Measurements from ENCODE around the gene CLDN34. TPM values are rescaled to one million over a fixed set of nuclear protein-coding genes. Genes with fewer than 3 reads are reported as not detected.

CLDN34 gene
- total RNA-seq, 1 donor from 2014 or later = not detected

- H3K27me3 Mint-ChIP-seq (ENCODE audit: low read depth) = no peaks in the 10 kb centered on the region
- no peak for DNase-seq (ENCODE audit: low spot score)
- H3K9me3 Mint-ChIP-seq = no peaks in the 10 kb centered on the region
- no peak overlapping the region for H3K27ac Mint-ChIP-seq
- peaks cover 4% of the 10 kb centered on the region for H3K4me1 Mint-ChIP-seq (ENCODE audit: low read depth)
- intact Hi-C loops (cut with micrococcal nuclease) = no loop called here
- no peaks in the 10 kb centered on the region for H3K36me3 Mint-ChIP-seq (ENCODE audit: low read depth)
- no peak overlapping the region for H3K4me3 Mint-ChIP-seq (ENCODE audit: low read depth)
These were observed 24.9 kb downstream of the CLDN34 start for GRCh38 chrX:9992061-9992460.

- intact Hi-C loops (cut with micrococcal nuclease) = no loop called here
- DNase-seq (ENCODE audit: low spot score) = no peak
- H3K4me1 Mint-ChIP-seq (ENCODE audit: low read depth) = peaks cover 8% of the 10 kb centered on the region
- H3K27me3 Mint-ChIP-seq (ENCODE audit: low read depth) = no peaks in the 10 kb centered on the region
- no peak overlapping the region for H3K27ac Mint-ChIP-seq
- H3K9me3 Mint-ChIP-seq = no peaks in the 10 kb centered on the region
- H3K36me3 Mint-ChIP-seq (ENCODE audit: low read depth) = no peaks in the 10 kb centered on the region
- H3K4me3 Mint-ChIP-seq (ENCODE audit: low read depth) = no peak overlapping the region
These were observed 25.6 kb downstream of the CLDN34 start for GRCh38 chrX:9992724-9993123.

GRCh38 chrX:9995855-9996339, 28.7 kb downstream of the CLDN34 start:
- no peaks in the 10 kb centered on the region for H3K9me3 Mint-ChIP-seq
- peak overlapping the region; percentile 90 for H3K27ac Mint-ChIP-seq
- H3K4me1 Mint-ChIP-seq (ENCODE audit: low read depth) = peaks cover 17% of the 10 kb centered on the region
- no peaks in the 10 kb centered on the region for H3K36me3 Mint-ChIP-seq (ENCODE audit: low read depth)
- H3K4me3 Mint-ChIP-seq (ENCODE audit: low read depth) = peak overlapping the region; percentile 75
- intact Hi-C loops (cut with micrococcal nuclease) = loop anchor here (1.0 to 5.0 kb wide), 5 partner anchors 19 to 124 kb away; no protein-coding TSS in a partner anchor
- no peaks in the 10 kb centered on the region for H3K27me3 Mint-ChIP-seq (ENCODE audit: low read depth)
- peak; percentile 51 for DNase-seq (ENCODE audit: low spot score)

- peak overlapping the region; percentile 90 for H3K27ac Mint-ChIP-seq
- H3K4me3 Mint-ChIP-seq (ENCODE audit: low read depth) = peak overlapping the region; percentile 75
- H3K4me1 Mint-ChIP-seq (ENCODE audit: low read depth) = peaks cover 17% of the 10 kb centered on the region
- DNase-seq (ENCODE audit: low spot score) = no peak
- no peaks in the 10 kb centered on the region for H3K36me3 Mint-ChIP-seq (ENCODE audit: low read depth)
- no peaks in the 10 kb centered on the region for H3K9me3 Mint-ChIP-seq
- no peaks in the 10 kb centered on the region for H3K27me3 Mint-ChIP-seq (ENCODE audit: low read depth)
- intact Hi-C loops (cut with micrococcal nuclease) = loop anchor here (1.0 to 5.0 kb wide), 4 partner anchors 18 to 125 kb away; no protein-coding TSS in a partner anchor
These were observed 29.9 kb downstream of the CLDN34 start for GRCh38 chrX:9997041-9997440.

- intact Hi-C loops (cut with micrococcal nuclease) = loop anchor here (1.0 to 5.0 kb wide), 4 partner anchors 17 to 125 kb away; no protein-coding TSS in a partner anchor
- H3K4me1 Mint-ChIP-seq (ENCODE audit: low read depth) = peaks cover 18% of the 10 kb centered on the region
- H3K4me3 Mint-ChIP-seq (ENCODE audit: low read depth) = peak overlapping the region; percentile 75
- H3K27me3 Mint-ChIP-seq (ENCODE audit: low read depth) = no peaks in the 10 kb centered on the region
- no peaks in the 10 kb centered on the region for H3K9me3 Mint-ChIP-seq
- no peaks in the 10 kb centered on the region for H3K36me3 Mint-ChIP-seq (ENCODE audit: low read depth)
- DNase-seq (ENCODE audit: low spot score) = peak; percentile 33
- peak overlapping the region; percentile 90 for H3K27ac Mint-ChIP-seq
These were observed 30.4 kb downstream of the CLDN34 start for GRCh38 chrX:9997524-9997923.

- intact Hi-C loops (cut with micrococcal nuclease) = loop anchor here (5.0 kb wide), 1 partner anchor 539 kb away; no protein-coding TSS in a partner anchor
- H3K36me3 Mint-ChIP-seq (ENCODE audit: low read depth) = no peaks in the 10 kb centered on the region
- no peak overlapping the region for H3K4me3 Mint-ChIP-seq (ENCODE audit: low read depth)
- DNase-seq (ENCODE audit: low spot score) = no peak
- no peaks in the 10 kb centered on the region for H3K9me3 Mint-ChIP-seq
- no peaks in the 10 kb centered on the region for H3K27me3 Mint-ChIP-seq (ENCODE audit: low read depth)
- peaks cover 35% of the 10 kb centered on the region for H3K4me1 Mint-ChIP-seq (ENCODE audit: low read depth)
- H3K27ac Mint-ChIP-seq = no peak overlapping the region
These were observed 34.3 kb downstream of the CLDN34 start for GRCh38 chrX:10001496-10001895.

GRCh38 chrX:10004832-10005475, 37.8 kb downstream of the CLDN34 start:
- DNase-seq (ENCODE audit: low spot score) = no peak
- peaks cover 33% of the 10 kb centered on the region for H3K4me1 Mint-ChIP-seq (ENCODE audit: low read depth)
- no peaks in the 10 kb centered on the region for H3K36me3 Mint-ChIP-seq (ENCODE audit: low read depth)
- H3K4me3 Mint-ChIP-seq (ENCODE audit: low read depth) = no peak overlapping the region
- no peaks in the 10 kb centered on the region for H3K27me3 Mint-ChIP-seq (ENCODE audit: low read depth)
- intact Hi-C loops (cut with micrococcal nuclease) = loop anchor here (1.0 to 5.0 kb wide), 3 partner anchors 9 to 543 kb away; no protein-coding TSS in a partner anchor
- no peak overlapping the region for H3K27ac Mint-ChIP-seq
- H3K9me3 Mint-ChIP-seq = no peaks in the 10 kb centered on the region

- H3K27me3 Mint-ChIP-seq (ENCODE audit: low read depth) = no peaks in the 10 kb centered on the region
- DNase-seq (ENCODE audit: low spot score) = no peak
- peaks cover 41% of the 10 kb centered on the region for H3K4me1 Mint-ChIP-seq (ENCODE audit: low read depth)
- no peaks in the 10 kb centered on the region for H3K9me3 Mint-ChIP-seq
- no peak overlapping the region for H3K4me3 Mint-ChIP-seq (ENCODE audit: low read depth)
- intact Hi-C loops (cut with micrococcal nuclease) = no loop called here
- no peak overlapping the region for H3K27ac Mint-ChIP-seq
- H3K36me3 Mint-ChIP-seq (ENCODE audit: low read depth) = no peaks in the 10 kb centered on the region
These were observed 38.9 kb downstream of the CLDN34 start for GRCh38 chrX:10006086-10006485.

- no peaks in the 10 kb centered on the region for H3K9me3 Mint-ChIP-seq
- H3K4me3 Mint-ChIP-seq (ENCODE audit: low read depth) = no peak overlapping the region
- no peak for DNase-seq (ENCODE audit: low spot score)
- H3K36me3 Mint-ChIP-seq (ENCODE audit: low read depth) = no peaks in the 10 kb centered on the region
- H3K4me1 Mint-ChIP-seq (ENCODE audit: low read depth) = peaks cover 48% of the 10 kb centered on the region
- H3K27me3 Mint-ChIP-seq (ENCODE audit: low read depth) = no peaks in the 10 kb centered on the region
- intact Hi-C loops (cut with micrococcal nuclease) = no loop called here
- peak overlapping the region; percentile 28 for H3K27ac Mint-ChIP-seq
These were observed 39.6 kb downstream of the CLDN34 start for GRCh38 chrX:10006770-10007169.

GRCh38 chrX:10007621-10008020, 40.5 kb downstream of the CLDN34 start:
- Mint-ChIP-seq H3K36me3 (ENCODE audit: low read depth) (no peaks in the 10 kb centered on the region), H3K9me3 (no peaks in the 10 kb centered on the region), H3K4me1 (ENCODE audit: low read depth) (peaks cover 53% of the 10 kb centered on the region), H3K27me3 (ENCODE audit: low read depth) (no peaks in the 10 kb centered on the region), H3K4me3 (ENCODE audit: low read depth) (no peak overlapping the region), H3K27ac (no peak overlapping the region)
- no peak for DNase-seq (ENCODE audit: low spot score)
- intact Hi-C loops (cut with micrococcal nuclease) = no loop called here

GRCh38 chrX:10008483-10009056, 41.4 kb downstream of the CLDN34 start:
- H3K4me3 Mint-ChIP-seq (ENCODE audit: low read depth) = no peak overlapping the region
- H3K4me1 Mint-ChIP-seq (ENCODE audit: low read depth) = peaks cover 53% of the 10 kb centered on the region
- peaks cover 4% of the 10 kb centered on the region for H3K36me3 Mint-ChIP-seq (ENCODE audit: low read depth)
- no peaks in the 10 kb centered on the region for H3K9me3 Mint-ChIP-seq
- peaks cover 4% of the 10 kb centered on the region for H3K27me3 Mint-ChIP-seq (ENCODE audit: low read depth)
- intact Hi-C loops (cut with micrococcal nuclease) = no loop called here
- H3K27ac Mint-ChIP-seq = no peak overlapping the region
- DNase-seq (ENCODE audit: low spot score) = no peak

- H3K36me3 Mint-ChIP-seq (ENCODE audit: low read depth) = peaks cover 4% of the 10 kb centered on the region
These were observed 42.6 kb downstream of the CLDN34 start for GRCh38 chrX:10009741-10010140.

GRCh38 chrX:10010686-10011085, 43.5 kb downstream of the CLDN34 start:
- H3K27ac Mint-ChIP-seq = peak overlapping the region; percentile 86
- H3K9me3 Mint-ChIP-seq = no peaks in the 10 kb centered on the region
- intact Hi-C loops (cut with micrococcal nuclease) = no loop called here
- peaks cover 4% of the 10 kb centered on the region for H3K27me3 Mint-ChIP-seq (ENCODE audit: low read depth)
- peaks cover 4% of the 10 kb centered on the region for H3K36me3 Mint-ChIP-seq (ENCODE audit: low read depth)
- DNase-seq (ENCODE audit: low spot score) = no peak
- no peak overlapping the region for H3K4me3 Mint-ChIP-seq (ENCODE audit: low read depth)
- peaks cover 45% of the 10 kb centered on the region for H3K4me1 Mint-ChIP-seq (ENCODE audit: low read depth)

More at GRCh38 chrX:10009741-10010140, 42.6 kb downstream of the CLDN34 start:
- Mint-ChIP-seq H3K27ac (no peak overlapping the region), H3K27me3 (ENCODE audit: low read depth) (peaks cover 4% of the 10 kb centered on the region), H3K9me3 (no peaks in the 10 kb centered on the region), H3K4me3 (ENCODE audit: low read depth) (no peak overlapping the region), H3K4me1 (ENCODE audit: low read depth) (peaks cover 50% of the 10 kb centered on the region)
- intact Hi-C loops (cut with micrococcal nuclease) = no loop called here
- DNase-seq (ENCODE audit: low spot score) = no peak
